AG09309 (cell line): ENCODE data around the gene EVI2B.
"Not testable (repeated sequence)": the region's sequence is repeated elsewhere in the genome, so short reads cannot be mapped to it uniquely, and the experiment has no call there.

Experiments used
- DNase-seq: peaks from one replicate; pipeline ENCODE4 v3.0.0-alpha.2; 2010; ENCODE audit warnings: low read depth
- H3K4me3 ChIP-seq: 2 replicates; pipeline ENCODE4 v1.5.1; 2011; ENCODE audit warnings: mild to moderate bottlenecking, low read depth, low read length, moderate library complexity; ENCODE audit not compliant: control insufficient read depth
- TF ChIP-seq, protein P1 (sequence below): IDR thresholded peaks from 2 replicates; pipeline ENCODE4 v1.5.1; 2011; ENCODE audit warnings: mild to moderate bottlenecking, low read depth, low read length, inconsistent platforms; ENCODE audit not compliant: insufficient read depth, control insufficient read depth; ENCODE audit errors: missing control alignments

EVI2B gene, protein sequence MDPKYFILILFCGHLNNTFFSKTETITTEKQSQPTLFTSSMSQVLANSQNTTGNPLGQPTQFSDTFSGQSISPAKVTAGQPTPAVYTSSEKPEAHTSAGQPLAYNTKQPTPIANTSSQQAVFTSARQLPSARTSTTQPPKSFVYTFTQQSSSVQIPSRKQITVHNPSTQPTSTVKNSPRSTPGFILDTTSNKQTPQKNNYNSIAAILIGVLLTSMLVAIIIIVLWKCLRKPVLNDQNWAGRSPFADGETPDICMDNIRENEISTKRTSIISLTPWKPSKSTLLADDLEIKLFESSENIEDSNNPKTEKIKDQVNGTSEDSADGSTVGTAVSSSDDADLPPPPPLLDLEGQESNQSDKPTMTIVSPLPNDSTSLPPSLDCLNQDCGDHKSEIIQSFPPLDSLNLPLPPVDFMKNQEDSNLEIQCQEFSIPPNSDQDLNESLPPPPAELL

GRCh38 chr17:31313982-31314781 is at the start of gene EVI2B:
EVI2B (minus strand) TSS chr17:31314054; CDS start chr17:31305609, 8,445 bp downstream.
- TF ChIP-seq, protein P1, sequence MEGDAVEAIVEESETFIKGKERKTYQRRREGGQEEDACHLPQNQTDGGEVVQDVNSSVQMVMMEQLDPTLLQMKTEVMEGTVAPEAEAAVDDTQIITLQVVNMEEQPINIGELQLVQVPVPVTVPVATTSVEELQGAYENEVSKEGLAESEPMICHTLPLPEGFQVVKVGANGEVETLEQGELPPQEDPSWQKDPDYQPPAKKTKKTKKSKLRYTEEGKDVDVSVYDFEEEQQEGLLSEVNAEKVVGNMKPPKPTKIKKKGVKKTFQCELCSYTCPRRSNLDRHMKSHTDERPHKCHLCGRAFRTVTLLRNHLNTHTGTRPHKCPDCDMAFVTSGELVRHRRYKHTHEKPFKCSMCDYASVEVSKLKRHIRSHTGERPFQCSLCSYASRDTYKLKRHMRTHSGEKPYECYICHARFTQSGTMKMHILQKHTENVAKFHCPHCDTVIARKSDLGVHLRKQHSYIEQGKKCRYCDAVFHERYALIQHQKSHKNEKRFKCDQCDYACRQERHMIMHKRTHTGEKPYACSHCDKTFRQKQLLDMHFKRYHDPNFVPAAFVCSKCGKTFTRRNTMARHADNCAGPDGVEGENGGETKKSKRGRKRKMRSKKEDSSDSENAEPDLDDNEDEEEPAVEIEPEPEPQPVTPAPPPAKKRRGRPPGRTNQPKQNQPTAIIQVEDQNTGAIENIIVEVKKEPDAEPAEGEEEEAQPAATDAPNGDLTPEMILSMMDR = no peak
- peak; percentile 25 for DNase-seq
- no peak within 1 kb of the TSS for H3K4me3 ChIP-seq

DNA sequence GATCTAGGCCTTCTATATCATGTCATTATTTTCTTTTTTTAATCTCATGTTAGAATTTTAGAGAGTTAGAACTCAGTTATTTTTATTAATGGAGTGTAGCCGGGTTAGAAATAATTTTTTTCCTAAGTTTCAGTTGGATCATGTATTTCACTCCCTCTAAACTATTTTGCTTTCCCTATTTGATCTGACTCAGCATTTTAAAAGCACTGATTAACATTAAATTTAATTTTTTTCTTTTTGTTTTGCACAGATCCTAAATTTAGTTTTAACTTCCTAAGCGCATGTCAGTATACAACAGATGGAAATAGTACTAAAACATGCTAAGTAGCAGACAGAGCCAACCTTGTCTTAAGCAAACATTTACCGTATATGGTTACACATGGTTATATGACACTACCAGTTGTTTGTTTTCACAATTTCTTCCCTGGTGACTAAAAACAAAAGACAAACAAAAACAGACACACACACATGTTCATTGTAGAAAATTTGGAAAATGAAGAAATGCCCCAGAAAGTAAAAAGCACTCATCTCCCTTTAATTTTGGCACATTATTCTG is 44.1 kb upstream of the EVI2B start:
- H3K4me3 ChIP-seq = no peak overlapping the region
- TF ChIP-seq, protein P1 = no peak
- no peak for DNase-seq

GRCh38 chr17:31357091-31357490 is 43.2 kb upstream of the EVI2B start:
- TF ChIP-seq, protein P1 = no peak
- no peak for DNase-seq

DNA sequence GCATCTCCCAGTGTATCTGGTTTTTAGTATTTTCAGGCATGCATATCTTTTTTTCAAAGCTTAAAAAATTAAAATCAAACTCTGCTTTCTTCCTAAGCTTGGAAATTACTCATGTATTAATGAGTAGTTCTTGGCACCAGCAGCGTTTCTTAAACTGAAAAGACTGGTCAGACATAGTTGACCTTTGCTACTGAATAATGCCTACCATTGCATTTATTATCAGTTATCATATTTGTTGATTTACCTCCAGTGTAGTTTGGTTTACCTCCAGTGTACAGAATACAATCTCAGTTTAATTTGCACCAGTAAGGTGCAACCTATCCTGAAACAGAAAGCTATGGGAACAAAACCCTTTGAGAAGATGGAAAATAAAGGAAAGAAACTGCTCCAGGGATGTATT is 42.1 kb upstream of the EVI2B start:
- no peak for DNase-seq

More at GRCh38 chr17:31357091-31357490, 43.2 kb upstream of the EVI2B start:
- H3K4me3 ChIP-seq = no peak overlapping the region

GRCh38 chr17:31349454-31349853 is 35.6 kb upstream of the EVI2B start:
- TF ChIP-seq, protein P1 = no peak
- DNase-seq = no peak
- H3K4me3 ChIP-seq = no peak overlapping the region

More for the DNA sequence above, 42.1 kb upstream of the EVI2B start:
- TF ChIP-seq, protein P1 = no peak
- no peak overlapping the region for H3K4me3 ChIP-seq

DNA sequence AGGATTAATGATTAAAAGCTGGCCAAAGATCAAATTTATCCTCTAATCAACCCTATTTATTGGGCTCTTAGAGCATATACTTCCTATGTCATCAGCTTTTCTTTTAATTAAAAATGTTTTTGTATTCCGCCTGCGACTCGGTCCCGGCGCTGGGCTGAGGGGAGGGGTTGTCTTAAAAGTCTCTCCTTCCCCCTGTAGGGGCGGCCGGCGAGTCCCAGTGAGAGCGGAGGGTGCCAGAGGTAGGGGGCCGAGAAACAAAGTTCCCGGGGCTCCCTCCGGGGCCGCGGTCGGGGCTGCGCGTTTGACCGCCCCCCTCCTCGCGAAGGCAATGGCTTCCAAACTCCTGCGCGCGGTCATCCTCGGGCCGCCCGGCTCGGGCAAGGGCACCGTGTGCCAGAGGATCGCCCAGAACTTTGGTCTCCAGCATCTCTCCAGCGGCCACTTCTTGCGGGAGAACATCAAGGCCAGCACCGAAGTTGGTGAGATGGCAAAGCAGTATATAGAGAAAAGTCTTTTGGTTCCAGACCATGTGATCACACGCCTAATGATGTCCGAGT is 31.4 kb upstream of the EVI2B start:
- not testable (repeated sequence) for H3K4me3 ChIP-seq, DNase-seq
